ENCODE results near the gene SLC2A10. TPM values are rescaled to one million over a fixed set of nuclear protein-coding genes. Genes with fewer than 3 reads are reported as not detected.

SLC2A10 gene
- total and polyA plus RNA-seq, 2 donors (not counting 3 experiments of a cell fraction or from before 2014, with no cell fraction given) = 11.2 to 13.6 TPM

GRCh38 chr20:46725186-46726165, 16.0 kb downstream of the SLC2A10 start:
- no peaks in the 10 kb centered on the region for H3K9me3 ChIP-seq (replicated peaks; ENCODE audit: control insufficient read depth, insufficient read depth, low read length)
- H3K9ac ChIP-seq (replicated peaks; ENCODE audit: extremely low read depth, insufficient read depth, low read length) = no peak overlapping the region
- H3K4me2 ChIP-seq (ENCODE audit: insufficient read depth, low read length) = no peak overlapping the region
- H3K9me1 ChIP-seq (replicated peaks; ENCODE audit: control insufficient read depth, extremely low read depth, insufficient read depth, low read length) = no peaks in the 10 kb centered on the region
- DNase-seq (ENCODE audit: low read depth, low spot score) = no peak
- no peak overlapping the region for H3K4me3 ChIP-seq (replicated peaks in 1 of 3; ENCODE audit: insufficient read depth in 1 of 3, low read depth in 1 of 3, low read length in 3 of 3)
- H3K27ac ChIP-seq (ENCODE audit: insufficient read depth, low read depth, low read length) = no peak overlapping the region
- H3K27me3 ChIP-seq (ENCODE audit: control insufficient read depth in 2 of 2, insufficient read depth in 2 of 2, low read length in 2 of 2) = no peaks in the 10 kb centered on the region
- CTCF ChIA-PET = interaction anchor here (0.8 kb wide), 1 partner anchor 27 kb away, joined by 4 read pairs; no protein-coding TSS in a partner anchor
- no TSS peak for BruUV-seq (replicated peaks)
- H2AFZ ChIP-seq (ENCODE audit: low read depth, low read length) = no peak overlapping the region
- intact Hi-C loops (cut with micrococcal nuclease) = no loop called here
- no peak for FAIRE-seq
- H3K79me2 ChIP-seq (ENCODE audit: control insufficient read depth, insufficient read depth, low read length) = no peaks in the 10 kb centered on the region
- TF ChIP-seq CTCF (IDR thresholded peaks at IDR 0.05; ENCODE audit: extremely low read depth in 1 of 2, insufficient read depth in 1 of 2, low read depth in 1 of 2, low read length in 2 of 2) = no peak
- no peak for TF ChIP-seq EZH2 (IDR thresholded peaks at IDR 0.05; ENCODE audit: borderline replicate concordance, low read depth, low read length, severe bottlenecking)
- TF ChIP-seq MYC (IDR thresholded peaks at IDR 0.05; ENCODE audit: low read depth, low read length) = no peak
- TF ChIP-seq POLR2AphosphoS5 (IDR thresholded peaks at IDR 0.05; ENCODE audit: insufficient read depth, low read depth, low read length) = no peak
- no peak for TF ChIP-seq FOS (IDR thresholded peaks at IDR 0.05; ENCODE audit: borderline replicate concordance, insufficient read depth, low read length)
- no peak for TF ChIP-seq JUN (IDR thresholded peaks at IDR 0.05; ENCODE audit: borderline replicate concordance, insufficient read depth, insufficient read length, low read depth)
- no peak for TF ChIP-seq POLR2A (IDR thresholded peaks at IDR 0.05; ENCODE audit: low read depth, low read length)
- no peak for TF ChIP-seq GATA2 (IDR thresholded peaks at IDR 0.05; ENCODE audit: insufficient read depth, insufficient read length, low read depth, low read length)
- TF ChIP-seq MAX (IDR thresholded peaks at IDR 0.05; ENCODE audit: insufficient read depth, insufficient read length) = no peak
- H4K20me1 ChIP-seq (replicated peaks; ENCODE audit: control insufficient read depth, extremely low read depth, insufficient read depth, low read length) = no peaks in the 10 kb centered on the region
- POLR2A ChIA-PET = no interaction called here
- H3K36me3 ChIP-seq (ENCODE audit: control insufficient read depth in 2 of 2, extremely low read depth in 1 of 2, insufficient read depth in 2 of 2, low read length in 2 of 2) = peaks cover 0 to 1% of the 10 kb centered on the region in 2 experiments
- dilution Hi-C loops (cut with MboI; ENCODE audit: extremely low pct_ligation_motif_present, low sequenced_read_pairs) = no loop called here
- no peaks in the 10 kb centered on the region for H3K4me1 ChIP-seq (ENCODE audit: control insufficient read depth, extremely low read depth, insufficient read depth, low read length)

Measured in endothelial cell of umbilical vein (primary cell).